Measurements from ENCODE around the gene SPACDR. TPM values are rescaled to one million over a fixed set of nuclear protein-coding genes. Genes with fewer than 3 reads are reported as not detected.

Gene SPACDR
- total and polyA plus RNA-seq, 9 of the 15 experiments (the other 6 are each of a cell fraction or from before 2014, with no cell fraction given), result 0.07 to 0.55 (median 0.14) TPM; not detected in 1

DNA sequence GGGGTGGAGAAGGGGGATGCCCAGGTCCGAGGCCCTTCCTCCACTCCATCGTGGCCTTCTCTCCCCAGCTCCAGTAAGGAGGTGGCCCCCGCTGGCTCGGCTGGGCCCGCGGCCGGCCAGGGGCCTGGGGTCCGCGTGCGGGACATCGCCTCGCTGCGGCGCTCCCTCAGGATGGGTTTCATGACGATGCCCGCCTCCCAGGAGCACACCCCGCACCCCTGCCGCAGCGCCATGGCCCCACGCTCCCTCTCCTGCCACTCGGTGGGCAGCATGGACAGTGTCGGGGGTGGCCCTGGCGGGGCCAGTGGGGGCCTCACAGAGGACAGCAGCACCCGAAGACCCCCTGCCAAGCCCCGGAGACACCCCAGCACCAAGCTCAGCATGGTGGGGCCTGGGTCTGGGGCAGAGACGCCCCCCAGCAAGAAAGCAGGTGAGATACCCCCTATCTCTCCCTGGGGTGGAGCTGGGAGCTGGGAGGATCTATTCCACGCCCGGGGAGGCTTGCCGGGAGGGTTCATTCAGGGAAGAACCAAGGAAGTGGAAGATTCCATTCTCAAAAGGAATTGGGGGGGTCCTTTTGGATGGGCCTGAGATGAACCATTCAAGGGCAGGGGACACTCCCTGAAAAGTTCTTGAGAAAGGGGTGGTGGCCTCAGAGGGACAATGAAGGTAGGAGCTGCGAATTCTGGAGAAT, 22.8 kb upstream of the SPACDR start (continued):
- TF ChIP-seq, protein P1, sequence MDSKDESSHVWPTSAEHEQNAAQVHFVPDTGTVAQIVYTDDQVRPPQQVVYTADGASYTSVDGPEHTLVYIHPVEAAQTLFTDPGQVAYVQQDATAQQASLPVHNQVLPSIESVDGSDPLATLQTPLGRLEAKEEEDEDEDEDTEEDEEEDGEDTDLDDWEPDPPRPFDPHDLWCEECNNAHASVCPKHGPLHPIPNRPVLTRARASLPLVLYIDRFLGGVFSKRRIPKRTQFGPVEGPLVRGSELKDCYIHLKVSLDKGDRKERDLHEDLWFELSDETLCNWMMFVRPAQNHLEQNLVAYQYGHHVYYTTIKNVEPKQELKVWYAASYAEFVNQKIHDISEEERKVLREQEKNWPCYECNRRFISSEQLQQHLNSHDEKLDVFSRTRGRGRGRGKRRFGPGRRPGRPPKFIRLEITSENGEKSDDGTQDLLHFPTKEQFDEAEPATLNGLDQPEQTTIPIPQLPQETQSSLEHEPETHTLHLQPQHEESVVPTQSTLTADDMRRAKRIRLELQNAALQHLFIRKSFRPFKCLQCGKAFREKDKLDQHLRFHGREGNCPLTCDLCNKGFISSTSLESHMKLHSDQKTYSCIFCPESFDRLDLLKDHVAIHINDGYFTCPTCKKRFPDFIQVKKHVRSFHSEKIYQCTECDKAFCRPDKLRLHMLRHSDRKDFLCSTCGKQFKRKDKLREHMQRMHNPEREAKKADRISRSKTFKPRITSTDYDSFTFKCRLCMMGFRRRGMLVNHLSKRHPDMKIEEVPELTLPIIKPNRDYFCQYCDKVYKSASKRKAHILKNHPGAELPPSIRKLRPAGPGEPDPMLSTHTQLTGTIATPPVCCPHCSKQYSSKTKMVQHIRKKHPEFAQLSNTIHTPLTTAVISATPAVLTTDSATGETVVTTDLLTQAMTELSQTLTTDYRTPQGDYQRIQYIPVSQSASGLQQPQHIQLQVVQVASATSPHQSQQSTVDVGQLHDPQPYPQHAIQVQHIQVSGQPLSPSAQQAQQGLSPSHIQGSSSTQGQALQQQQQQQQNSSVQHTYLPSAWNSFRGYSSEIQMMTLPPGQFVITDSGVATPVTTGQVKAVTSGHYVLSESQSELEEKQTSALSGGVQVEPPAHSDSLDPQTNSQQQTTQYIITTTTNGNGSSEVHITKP (IDR thresholded peaks at IDR 0.05; ENCODE audit: partially characterized antibody), result peak; percentile 99
- TF ChIP-seq, protein P2, sequence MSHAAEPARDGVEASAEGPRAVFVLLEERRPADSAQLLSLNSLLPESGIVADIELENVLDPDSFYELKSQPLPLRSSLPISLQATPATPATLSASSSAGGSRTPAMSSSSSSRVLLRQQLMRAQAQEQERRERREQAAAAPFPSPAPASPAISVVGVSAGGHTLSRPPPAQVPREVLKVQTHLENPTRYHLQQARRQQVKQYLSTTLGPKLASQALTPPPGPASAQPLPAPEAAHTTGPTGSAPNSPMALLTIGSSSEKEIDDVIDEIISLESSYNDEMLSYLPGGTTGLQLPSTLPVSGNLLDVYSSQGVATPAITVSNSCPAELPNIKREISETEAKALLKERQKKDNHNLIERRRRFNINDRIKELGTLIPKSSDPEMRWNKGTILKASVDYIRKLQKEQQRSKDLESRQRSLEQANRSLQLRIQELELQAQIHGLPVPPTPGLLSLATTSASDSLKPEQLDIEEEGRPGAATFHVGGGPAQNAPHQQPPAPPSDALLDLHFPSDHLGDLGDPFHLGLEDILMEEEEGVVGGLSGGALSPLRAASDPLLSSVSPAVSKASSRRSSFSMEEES (CRISPR knock-in tag; IDR thresholded peaks at IDR 0.05), result no peak
- no peak for TF ChIP-seq ZNF77 (CRISPR knock-in tag; IDR thresholded peaks at IDR 0.05)
- 0 out of 2 replicates have a peak, but pooled peaks have one; percentile 39 for TF ChIP-seq MBD2 (IDR thresholded peaks at IDR 0.05; ENCODE audit: borderline replicate concordance, low read depth)
- TF ChIP-seq NCOA6 (IDR thresholded peaks at IDR 0.05), result no peak
- no peak for TF ChIP-seq PURB (CRISPR knock-in tag; IDR thresholded peaks at IDR 0.05; ENCODE audit: low read depth)
- TF ChIP-seq SREBF1 (IDR thresholded peaks at IDR 0.05; ENCODE audit: borderline replicate concordance, low read depth, low read length), result peak; percentile 50; the same call in 1 of the 2 replicates
- TF ChIP-seq NONO (IDR thresholded peaks at IDR 0.05; ENCODE audit: low read depth in 2 of 2, low read length in 1 of 2), result peak in 1 of 2 experiments; percentile 92; a peak in 2 of 4 replicates

Data from K562 (cell line).